ENCODE measurements around the gene HOXB4.
"Not testable (repeated sequence)": the region's sequence is repeated elsewhere in the genome, so short reads cannot be mapped to it uniquely, and the experiment has no call there.

HOXB4 gene

DNA sequence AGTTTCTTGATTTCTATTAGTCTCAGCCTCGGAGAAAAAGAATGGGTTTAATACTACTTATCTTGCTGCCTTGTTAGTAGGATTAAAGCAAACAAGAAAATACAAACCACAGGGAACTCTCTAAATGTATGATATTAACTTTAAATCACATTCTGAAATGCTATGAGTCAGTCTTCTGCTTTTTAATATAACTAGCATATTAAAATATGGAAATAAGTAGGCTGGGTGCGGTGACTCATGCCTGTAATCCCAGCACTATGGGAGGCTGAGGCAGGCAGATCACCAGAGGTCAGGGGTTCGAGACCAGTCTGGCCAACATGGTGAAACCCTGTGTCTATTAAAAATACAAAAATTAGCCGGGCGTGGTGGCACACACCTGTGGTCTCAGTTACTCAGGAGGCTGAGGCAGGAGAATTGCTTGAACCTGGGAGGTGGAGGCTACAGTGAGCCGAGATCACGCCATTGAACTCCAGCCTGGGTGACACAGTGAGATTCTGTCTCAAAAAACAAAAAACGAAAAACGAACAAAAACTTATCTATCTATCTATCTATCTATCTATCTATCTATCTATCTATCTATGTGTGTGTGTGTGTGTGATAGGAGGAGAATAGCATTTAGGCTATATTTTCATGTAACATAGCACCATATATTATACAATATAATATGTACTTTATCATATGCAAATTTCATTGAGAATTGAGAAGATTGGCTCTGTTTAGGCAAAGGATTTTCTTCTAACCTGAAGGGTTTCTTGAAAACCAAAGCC is 42.2 kb downstream of the HOXB4 start:
- in situ Hi-C loops (cut with MboI; ENCODE audit: low sequenced_read_pairs) = not testable (repeated sequence)

GRCh38 chr17:48532261-48532660 is 45.9 kb downstream of the HOXB4 start:
- in situ Hi-C loops (cut with MboI; ENCODE audit: low sequenced_read_pairs) = no loop called here

- in situ Hi-C loops (cut with MboI; ENCODE audit: low sequenced_read_pairs) = no loop called here
These were observed 47.3 kb downstream of the HOXB4 start, which contains the start of gene HOXB1 for GRCh38 chr17:48530887-48531272. HOXB1 (minus strand) TSS chr17:48531011; CDS start chr17:48530904, 107 bp downstream.

DNA sequence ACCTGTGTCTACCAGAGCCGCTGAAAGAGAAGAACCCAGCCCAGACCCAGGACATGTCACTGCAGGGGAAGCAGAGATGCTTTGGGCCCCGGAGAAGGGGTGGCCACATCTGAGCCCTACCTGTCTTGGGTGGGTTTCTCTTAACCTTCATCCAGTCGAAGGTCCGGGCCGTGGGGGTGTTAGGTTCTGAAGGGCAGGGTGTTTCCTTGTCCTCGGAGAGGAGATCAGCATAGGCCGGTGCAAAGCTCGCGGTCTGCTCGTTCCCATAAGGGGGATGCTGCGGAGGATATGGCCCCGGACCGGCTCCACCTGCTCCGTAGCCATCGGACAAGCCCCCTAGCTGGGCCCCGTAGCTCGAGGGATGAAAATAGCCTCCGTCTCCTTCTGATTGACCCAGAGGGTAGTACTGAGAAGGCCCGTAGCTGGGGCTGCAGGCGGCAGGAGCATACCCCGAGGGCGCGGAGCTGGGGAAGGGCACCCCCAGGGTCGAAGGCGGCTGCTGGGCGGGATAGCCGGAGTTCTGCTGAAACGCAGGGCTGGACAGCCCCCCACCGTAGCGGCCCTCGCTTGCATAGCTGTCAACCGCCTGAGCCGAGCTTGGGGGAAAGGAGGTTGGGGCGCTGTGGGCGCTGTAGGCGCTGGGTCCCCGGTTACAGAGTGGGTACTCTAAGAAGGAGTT is 47.8 kb downstream of the HOXB4 start:
- in situ Hi-C loops (cut with MboI; ENCODE audit: low sequenced_read_pairs) = no loop called here

GRCh38 chr17:48529683-48530009 is 48.5 kb downstream of the HOXB4 start:
- in situ Hi-C loops (cut with MboI; ENCODE audit: low sequenced_read_pairs) = no loop called here

DNA sequence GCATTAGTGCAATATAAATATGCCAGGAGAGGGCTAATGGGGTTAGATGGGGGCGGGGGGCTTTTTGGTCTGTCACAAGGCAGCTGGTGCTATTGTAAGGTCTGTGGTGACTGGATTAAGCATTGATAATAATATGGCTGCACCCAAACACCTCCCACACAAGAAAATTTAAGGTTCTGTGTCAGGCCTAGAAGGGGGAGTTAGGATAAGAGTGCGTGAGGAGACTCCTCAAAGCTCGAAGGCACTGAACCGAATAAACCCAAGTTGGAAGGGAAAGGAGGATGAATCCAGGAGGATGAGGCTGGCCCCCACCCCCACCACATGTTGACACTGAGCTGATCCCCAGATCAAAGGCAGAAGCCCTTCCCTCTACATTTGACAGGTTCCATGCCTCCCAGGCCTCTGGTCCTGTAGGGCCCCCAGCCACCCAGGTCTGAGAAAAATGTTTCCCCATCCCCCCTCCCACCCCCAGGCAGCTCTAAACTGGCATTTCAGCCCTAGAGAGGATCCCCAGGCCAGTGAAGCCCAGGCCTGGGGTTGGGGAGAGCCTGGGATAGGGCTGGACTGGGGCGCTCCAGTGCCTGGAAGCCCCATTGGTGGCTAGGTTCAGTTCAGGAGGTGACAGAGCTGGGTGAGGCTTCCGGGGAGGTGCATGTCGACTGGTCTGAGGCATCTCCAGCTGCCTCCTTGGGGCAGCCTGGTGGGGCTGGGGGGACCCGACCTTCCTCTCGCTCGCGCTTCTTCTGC is 49.0 kb downstream of the HOXB4 start:
- in situ Hi-C loops (cut with MboI; ENCODE audit: low sequenced_read_pairs) = no loop called here

DNA sequence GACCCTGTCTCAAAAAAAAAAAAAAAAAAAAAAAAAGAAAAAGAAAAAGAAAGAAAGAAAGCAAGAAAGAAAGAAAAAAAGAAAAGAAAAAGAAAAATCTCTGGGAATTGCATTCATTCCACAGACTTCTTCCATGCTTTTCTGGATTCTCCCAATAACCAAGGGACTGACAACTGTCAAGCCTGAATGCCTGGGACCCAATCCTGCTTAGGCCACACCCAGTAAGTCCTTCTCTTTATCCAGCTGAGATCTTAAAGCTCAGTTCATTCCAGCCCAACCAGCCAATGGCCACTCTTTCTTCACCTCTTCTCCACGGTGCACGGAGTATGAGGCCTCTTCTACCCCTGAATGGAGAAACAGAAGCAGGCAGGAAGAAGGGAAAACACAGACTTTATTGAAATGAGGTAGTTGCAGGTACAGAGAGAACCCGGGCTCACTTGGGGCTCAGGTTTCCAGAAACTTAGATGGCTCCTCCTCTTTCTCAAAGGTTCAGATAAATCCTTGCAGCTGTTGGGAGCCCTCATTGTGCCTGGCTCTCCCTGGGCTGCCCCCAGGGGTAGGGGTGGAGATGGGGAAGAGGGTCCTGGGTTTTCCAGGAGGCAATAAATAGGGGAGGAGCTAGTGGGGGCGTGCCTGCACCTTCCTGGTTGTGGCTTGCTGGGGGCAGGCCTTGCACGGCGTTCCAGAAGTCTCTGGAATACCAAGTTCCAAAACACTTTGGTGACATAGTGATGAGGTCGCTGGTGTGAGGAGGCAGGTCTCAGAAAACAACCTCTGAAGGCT is 49.8 kb downstream of the HOXB4 start:
- in situ Hi-C loops (cut with MboI; ENCODE audit: low sequenced_read_pairs) = no loop called here

DNA sequence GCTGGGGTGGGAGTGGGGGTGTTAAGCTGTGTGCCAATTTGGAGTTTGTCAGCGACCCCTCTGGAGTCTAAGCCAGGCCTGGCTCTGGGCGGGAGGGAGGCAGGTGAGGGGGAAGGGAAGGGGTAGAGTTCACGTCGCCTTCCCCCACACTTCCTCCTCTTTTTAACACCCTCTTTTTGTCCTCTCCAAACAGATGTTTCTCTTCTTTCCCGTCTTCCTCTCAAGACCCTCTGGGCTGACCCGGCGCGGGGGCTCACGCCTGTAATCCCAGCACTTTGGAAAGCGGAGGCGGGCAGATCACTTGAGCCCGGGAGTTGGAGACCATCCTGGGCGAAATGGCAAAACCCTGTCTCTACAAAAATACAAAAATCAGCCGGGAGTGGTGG is 50.6 kb downstream of the HOXB4 start:
- in situ Hi-C loops (cut with MboI; ENCODE audit: low sequenced_read_pairs) = no loop called here

DNA sequence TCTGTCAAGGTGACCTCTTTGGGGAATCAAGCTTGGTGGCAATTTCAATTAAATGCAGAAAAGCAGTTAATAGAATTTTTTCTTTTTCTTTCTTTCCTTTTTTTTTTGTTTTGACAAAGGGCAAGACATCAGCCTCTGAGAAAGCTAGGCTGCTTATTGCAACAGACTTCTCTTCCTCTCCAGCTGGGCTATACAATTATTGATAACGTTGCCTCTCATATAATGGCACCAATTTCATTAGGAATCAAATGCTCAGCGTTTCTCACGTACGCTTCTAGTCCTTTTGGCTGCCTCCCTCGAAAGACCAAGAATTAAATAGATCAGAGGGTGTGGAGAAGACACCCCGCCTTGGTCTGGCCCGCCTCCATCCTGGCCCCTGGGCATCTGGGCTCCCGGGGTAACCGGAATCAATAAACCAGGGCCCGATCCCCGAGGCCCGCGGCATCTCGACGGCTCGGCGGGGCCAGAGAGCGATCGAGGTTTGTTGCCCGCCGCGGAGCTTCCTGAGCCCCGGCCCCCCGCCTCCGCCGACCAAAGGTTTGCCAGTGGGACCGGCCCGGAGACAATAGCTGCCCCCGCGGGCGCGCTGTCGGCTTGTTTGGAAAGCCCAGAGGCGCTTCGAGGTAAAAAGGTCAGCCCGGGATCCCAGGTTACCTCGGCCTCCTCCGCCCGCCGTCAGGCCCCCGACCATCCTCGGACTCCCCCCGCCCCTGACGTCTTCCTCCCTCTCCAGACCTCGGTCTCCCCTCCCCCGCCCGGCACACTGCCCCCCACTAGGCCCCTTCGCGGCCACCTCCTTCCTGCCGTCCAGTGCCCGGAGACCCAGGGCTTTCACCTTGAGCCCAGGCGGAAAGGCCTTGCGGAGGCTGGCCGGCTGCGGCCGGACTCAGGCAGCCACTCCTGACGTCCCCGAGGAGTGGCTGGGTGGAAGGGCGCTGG is 51.3 kb downstream of the HOXB4 start:
- in situ Hi-C loops (cut with MboI; ENCODE audit: low sequenced_read_pairs) = no loop called here

Data from hTERT RPE-1 (cell line).